Measurements from ENCODE around the gene IRF4.

IRF4 gene

GRCh38 chr6:379410-380181 lies 12.0 kb upstream of the IRF4 start:
- no peak overlapping the region for H3K4me3 ChIP-seq (ENCODE audit: low read length)
- DNase-seq (ENCODE audit: low read depth): no peak
- TF ChIP-seq, protein P1, sequence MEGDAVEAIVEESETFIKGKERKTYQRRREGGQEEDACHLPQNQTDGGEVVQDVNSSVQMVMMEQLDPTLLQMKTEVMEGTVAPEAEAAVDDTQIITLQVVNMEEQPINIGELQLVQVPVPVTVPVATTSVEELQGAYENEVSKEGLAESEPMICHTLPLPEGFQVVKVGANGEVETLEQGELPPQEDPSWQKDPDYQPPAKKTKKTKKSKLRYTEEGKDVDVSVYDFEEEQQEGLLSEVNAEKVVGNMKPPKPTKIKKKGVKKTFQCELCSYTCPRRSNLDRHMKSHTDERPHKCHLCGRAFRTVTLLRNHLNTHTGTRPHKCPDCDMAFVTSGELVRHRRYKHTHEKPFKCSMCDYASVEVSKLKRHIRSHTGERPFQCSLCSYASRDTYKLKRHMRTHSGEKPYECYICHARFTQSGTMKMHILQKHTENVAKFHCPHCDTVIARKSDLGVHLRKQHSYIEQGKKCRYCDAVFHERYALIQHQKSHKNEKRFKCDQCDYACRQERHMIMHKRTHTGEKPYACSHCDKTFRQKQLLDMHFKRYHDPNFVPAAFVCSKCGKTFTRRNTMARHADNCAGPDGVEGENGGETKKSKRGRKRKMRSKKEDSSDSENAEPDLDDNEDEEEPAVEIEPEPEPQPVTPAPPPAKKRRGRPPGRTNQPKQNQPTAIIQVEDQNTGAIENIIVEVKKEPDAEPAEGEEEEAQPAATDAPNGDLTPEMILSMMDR (conservative IDR thresholded peaks at IDR 0.05; ENCODE audit: low read depth, low read length): no peak

DNA sequence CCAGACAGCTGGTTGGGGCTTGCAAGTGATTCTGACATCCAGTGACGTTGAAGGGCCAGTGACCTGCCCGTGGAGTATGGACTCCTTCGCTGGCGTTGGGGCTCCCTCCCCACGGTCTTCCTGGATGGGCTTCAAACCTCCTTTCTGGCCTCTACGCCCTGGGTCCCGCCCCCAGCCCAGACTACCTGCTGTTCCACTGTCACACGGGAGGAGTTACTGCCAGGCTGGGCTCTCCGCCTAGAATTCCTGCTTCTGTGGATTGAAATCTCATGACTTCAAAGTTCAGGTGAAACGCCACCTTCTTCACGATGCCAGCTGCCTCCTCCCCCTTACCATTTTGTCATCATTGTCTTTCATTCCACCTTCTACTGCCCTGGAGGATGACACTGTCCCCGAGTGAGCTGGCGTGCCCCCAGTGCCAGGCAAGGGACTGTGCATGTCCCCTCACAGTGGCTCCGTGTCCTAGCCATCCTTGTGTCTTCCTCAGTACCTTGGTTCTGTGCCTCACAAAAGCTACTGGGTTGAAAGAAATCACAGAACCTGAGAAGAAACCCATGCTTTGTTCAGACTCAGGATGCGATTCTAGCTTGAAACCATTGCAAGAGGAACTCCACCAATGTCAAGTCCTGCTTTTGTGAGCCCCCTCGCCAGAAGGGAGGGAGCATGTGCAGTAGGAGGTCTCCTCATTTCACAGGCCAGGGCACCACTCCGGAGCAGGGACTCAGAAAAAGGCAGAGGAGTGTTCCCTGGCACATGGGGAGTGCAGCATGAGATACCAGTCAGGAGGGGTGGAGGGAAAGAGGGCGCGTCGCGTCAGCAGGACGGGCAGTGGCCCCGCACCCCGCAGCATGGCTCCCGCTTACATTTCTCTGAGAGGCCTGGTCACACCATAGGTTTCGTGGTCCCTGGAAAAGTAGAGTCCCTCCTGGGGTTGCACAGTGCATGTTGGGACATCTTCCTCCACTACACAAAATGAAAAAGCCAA lies 11.0 kb upstream of the IRF4 start:
- DNase-seq (ENCODE audit: low read depth): no peak
- no peak overlapping the region for H3K4me3 ChIP-seq (ENCODE audit: low read length)
- TF ChIP-seq, protein P1 (conservative IDR thresholded peaks at IDR 0.05; ENCODE audit: low read depth, low read length): no peak

- no peak overlapping the region for H3K4me3 ChIP-seq (ENCODE audit: low read length)
- TF ChIP-seq, protein P1 (conservative IDR thresholded peaks at IDR 0.05; ENCODE audit: low read depth, low read length): no peak
- no peak for DNase-seq (ENCODE audit: low read depth)
Observed at GRCh38 chr6:381742-382461, 9.7 kb upstream of the IRF4 start.

DNA sequence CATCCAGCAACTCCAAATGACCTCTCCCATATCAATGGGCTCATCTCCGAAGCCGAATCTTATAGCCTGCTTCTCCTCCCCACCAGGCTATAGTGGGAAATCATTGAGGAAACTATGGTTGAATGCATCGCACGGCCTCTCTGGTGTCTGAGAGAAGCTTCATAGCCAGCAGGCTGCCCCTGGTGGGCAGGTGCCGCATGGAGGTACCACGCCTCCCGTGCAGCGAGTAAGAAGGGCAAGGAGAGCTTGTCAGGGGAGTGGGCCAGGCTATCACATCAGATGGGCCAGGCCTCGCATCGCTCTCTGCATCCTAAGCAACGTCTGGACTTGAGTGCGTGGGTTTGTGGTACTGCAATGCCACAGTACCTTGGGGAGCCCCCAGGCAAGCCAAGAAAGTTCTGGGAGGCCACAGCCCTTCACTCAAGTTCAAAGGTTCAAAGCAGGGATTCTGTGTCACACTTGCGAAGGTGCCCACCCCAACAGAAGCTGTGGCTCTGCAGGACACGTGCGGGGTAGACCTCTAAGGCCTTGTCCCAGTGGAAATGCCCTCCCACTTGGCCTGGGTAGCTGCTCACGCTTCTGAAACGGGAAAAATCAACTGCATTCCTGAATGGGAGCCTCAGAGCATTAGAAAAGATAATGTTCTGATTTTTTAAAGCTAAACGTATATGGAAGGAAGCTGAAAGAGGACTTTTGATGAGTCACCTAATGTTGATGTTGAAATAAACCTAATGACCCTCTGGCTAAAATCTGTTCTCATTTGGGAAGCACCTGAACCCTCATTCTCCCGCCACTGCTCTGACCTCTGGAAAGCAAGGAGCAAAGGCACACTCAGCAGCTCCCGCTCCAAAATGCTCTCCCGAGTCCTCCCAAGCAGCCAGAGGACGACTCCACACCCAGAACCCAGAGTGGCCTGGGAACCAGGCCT lies 8.4 kb upstream of the IRF4 start:
- TF ChIP-seq, protein P1 (conservative IDR thresholded peaks at IDR 0.05; ENCODE audit: low read depth, low read length): no peak
- no peak overlapping the region for H3K4me3 ChIP-seq (ENCODE audit: low read length)
- DNase-seq (ENCODE audit: low read depth): no peak

DNA sequence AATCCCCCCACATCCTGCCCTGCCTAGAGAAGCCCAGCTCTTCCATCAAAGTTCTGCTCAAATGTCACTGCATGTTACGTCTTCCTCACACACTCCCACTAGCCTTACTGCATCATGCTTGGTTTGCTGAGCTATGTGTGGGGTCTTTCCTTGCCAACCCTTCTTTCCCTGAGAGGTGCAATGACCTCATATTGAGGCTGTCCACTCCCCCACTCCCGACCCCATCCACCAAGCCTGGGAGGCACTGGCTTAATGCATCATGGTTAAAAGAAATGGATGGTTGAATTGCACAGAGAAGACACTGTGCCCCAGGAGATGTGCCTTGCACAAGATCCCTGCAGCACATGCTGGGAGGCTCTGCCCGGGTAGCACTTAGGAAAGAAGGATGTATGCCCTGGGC lies 7.7 kb upstream of the IRF4 start:
- TF ChIP-seq, protein P1 (conservative IDR thresholded peaks at IDR 0.05; ENCODE audit: low read depth, low read length): no peak
- H3K4me3 ChIP-seq (ENCODE audit: low read length): no peak overlapping the region
- DNase-seq (ENCODE audit: low read depth): no peak

- TF ChIP-seq, protein P1 (conservative IDR thresholded peaks at IDR 0.05; ENCODE audit: low read depth, low read length): no peak
- no peak for DNase-seq (ENCODE audit: low read depth)
- no peak overlapping the region for H3K4me3 ChIP-seq (ENCODE audit: low read length)
Observed at GRCh38 chr6:384898-385297, 6.7 kb upstream of the IRF4 start.

All from retinal pigment epithelial cell (primary cell).